Upper lobe of left lung (tissue), 6 donors: Measurements from ENCODE around the gene FLG. TPM values are rescaled to one million over a fixed set of nuclear protein-coding genes. Genes with fewer than 3 reads are reported as not detected.
A peak's percentile ranks its signal among the peaks of the same experiment; 100 is the strongest.
"Not testable (repeated sequence)": the region's sequence is repeated elsewhere in the genome, so short reads cannot be mapped to it uniquely, and the experiment has no call there.

Experiments
- ATAC-seq, 2 donors: fragments of 200-7000 bp; cut with Tn5 transposase; one replicate each; pipeline ENCODE4 v1.9.1; 2022; ENCODE audit warnings: mild to moderate bottlenecking in 2 of 2, moderate library complexity in 2 of 2; ENCODE audit not compliant: low FRiP score in 2 of 2
- DNase-seq, 2 donors: peaks; one replicate each; pipeline ENCODE4 v3.0.0-alpha.2; 2019 to 2020
- H3K27ac ChIP-seq, 4 donors: fragments of 200-600 bp; sonication (generic); one replicate each; pipeline ENCODE4 v1.5.1; 2016 to 2019
- H3K27me3 ChIP-seq, 4 donors: fragments of 200-600 bp; sonication (generic); one replicate each; pipeline ENCODE4 v1.5.1; 2017 to 2019
- H3K36me3 ChIP-seq, 4 donors: fragments of 200-600 bp; sonication (generic); one replicate each; pipeline ENCODE4 v1.5.1; 2016 to 2019
- H3K4me1 ChIP-seq, 4 donors: fragments of 200-600 bp; sonication (generic); one replicate each; pipeline ENCODE4 v1.5.1; 2018 to 2019
- H3K4me3 ChIP-seq, 4 donors: fragments of 200-600 bp; sonication (generic); one replicate each; pipeline ENCODE4 v1.5.1; 2017 to 2019; ENCODE audit warnings: mild to moderate bottlenecking in 2 of 4, moderate library complexity in 1 of 4
- H3K9me3 ChIP-seq, 4 donors: fragments of 200-600 bp; sonication (generic); one replicate each; pipeline ENCODE4 v1.5.1; 2018 to 2019
- CTCF ChIP-seq, 6 experiments: fragments of 450-650 bp in 4 of 6; fragments of 200-600 bp in 2 of 6; sonication (generic) in 2 of 6; IDR thresholded peaks; one replicate each; pipeline ENCODE4 v1.5.1; 2016 to 2019; ENCODE audit warnings: antibody characterized with exemption in 6 of 6
- EP300 ChIP-seq, 4 donors: sonication (generic); formaldehyde crosslinking; IDR thresholded peaks; one replicate each; pipeline ENCODE4 v1.5.1; 2017; ENCODE audit warnings: antibody characterized with exemption in 4 of 4, control low read depth in 2 of 4
- POLR2A ChIP-seq, 4 donors: fragments of 450-650 bp; IDR thresholded peaks; one replicate each; pipeline ENCODE4 v1.5.1; 2016 to 2017; ENCODE audit warnings: antibody characterized with exemption in 4 of 4, mild to moderate bottlenecking in 2 of 4
- POLR2AphosphoS5 ChIP-seq, 2 donors: sonication (generic); formaldehyde crosslinking; IDR thresholded peaks; one replicate each; pipeline ENCODE4 v1.5.1; 2017; ENCODE audit warnings: antibody characterized with exemption in 2 of 2
- WGBS, 2 donors: methylation state at CpG; one replicate each; pipeline ENCODE4 v1.1.5; 2017 to 2018; 5-methylcytosine and 5-hydroxymethylcytosine counted together
- total RNA-seq, 6 donors: library from RNA; depleted of rRNA in 4 of 6; stranded (reverse); fragments of >200 nt in 4 of 6; gene quantifications; one replicate each; pipeline versions ENCODE4 v1.1.0 to v1.2.1, GENCODE V29; 2016 to 2021
- donor health status: DM: no; HTN: no; CAD: no; lungs with moderate emphysema.
- donor health status: DM: no; HTN: yes; CAD: no; lungs with severe emphysema.

FLG gene
- total RNA-seq, 6 donors from 2014 or later, result not detected

DNA sequence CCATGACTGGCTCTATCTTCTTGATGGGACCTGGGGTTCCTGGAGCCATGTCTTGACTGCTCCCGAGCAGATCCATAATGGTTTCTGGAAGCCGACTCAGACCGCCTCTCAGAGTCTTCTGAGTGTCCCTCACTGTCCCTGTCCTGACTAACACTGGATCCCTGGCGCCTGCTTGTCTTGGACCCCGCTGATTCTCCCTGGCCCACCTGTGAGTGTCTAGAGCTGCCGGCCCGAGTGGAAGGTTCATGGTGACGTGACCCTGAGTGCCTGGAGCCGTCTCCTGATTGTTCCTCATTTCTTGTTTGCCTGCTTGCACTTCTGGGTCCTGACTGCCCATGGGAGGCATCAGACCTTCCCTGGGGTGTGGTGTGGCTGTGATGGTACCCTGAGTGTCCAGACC, 15.1 kb downstream of the FLG start:
- TF ChIP-seq POLR2A (IDR thresholded peaks at IDR 0.05) (no peak), EP300 (IDR thresholded peaks at IDR 0.05) (no peak), POLR2AphosphoS5 (IDR thresholded peaks at IDR 0.05) (no peak), CTCF (IDR thresholded peaks at IDR 0.05) (no peak)
- Histone ChIP-seq H3K36me3 (no peaks in the 10 kb centered on the region), H3K27me3 (no peaks in the 10 kb centered on the region), H3K27ac (no peak overlapping the region), H3K4me3 (no peak overlapping the region), H3K9me3 (no peaks in the 10 kb centered on the region), H3K4me1 (no peaks in the 10 kb centered on the region)
- ATAC-seq (no peak), DNase-seq (no peak)
- WGBS, 2 donors, result 95% methylated on average over 8 to 9 of the region's 9 CpGs

DNA sequence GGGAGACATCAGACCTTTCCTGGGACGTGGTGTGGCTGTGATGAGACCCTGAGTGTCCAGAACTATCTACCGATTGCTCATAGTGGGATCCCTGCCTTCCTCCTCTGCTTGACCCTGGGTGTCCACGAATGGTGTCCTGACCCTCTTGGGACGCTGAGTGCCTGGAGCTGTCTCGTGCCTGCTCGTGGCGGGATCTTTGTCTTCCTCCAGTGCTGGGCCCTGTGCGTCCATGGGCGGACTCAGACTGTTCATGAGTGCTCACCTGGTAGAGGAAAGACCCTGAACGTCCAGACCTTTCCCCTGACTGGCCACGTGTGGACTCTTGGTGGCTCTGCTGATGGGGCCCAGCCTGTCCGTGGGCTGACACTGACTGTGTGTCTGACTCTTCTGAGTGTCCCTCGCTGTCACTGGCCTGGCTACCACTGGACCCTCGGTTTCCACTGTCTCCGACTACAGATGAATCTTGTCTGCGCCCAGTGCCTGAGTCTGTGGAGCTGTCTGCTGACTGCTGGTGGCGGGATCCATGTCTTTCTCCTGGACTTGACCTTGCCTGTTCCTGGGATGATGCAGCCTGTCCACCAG, 15.6 kb downstream of the FLG start:
- H3K36me3 ChIP-seq, H3K27ac ChIP-seq, H3K27me3 ChIP-seq, H3K4me3 ChIP-seq, H3K9me3 ChIP-seq, H3K4me1 ChIP-seq, ATAC-seq: not testable (repeated sequence)
- peak in 1 of 2 donors; percentile 24 for DNase-seq
- 79 to 95% methylated on average over 9 to 17 of the region's 17 CpGs for WGBS, 2 donors

- H3K27ac ChIP-seq, H3K4me3 ChIP-seq, H3K36me3 ChIP-seq, H3K9me3 ChIP-seq, ATAC-seq, H3K4me1 ChIP-seq, H3K27me3 ChIP-seq: not testable (repeated sequence)
- WGBS, 2 donors, result 94 to 98% methylated on average over 6 of the region's 7 CpGs
- DNase-seq, result peak in 1 of 2 donors; percentile 14
Measured at GRCh38 chr1:152308758-152309157, 16.3 kb downstream of the FLG start.

DNA sequence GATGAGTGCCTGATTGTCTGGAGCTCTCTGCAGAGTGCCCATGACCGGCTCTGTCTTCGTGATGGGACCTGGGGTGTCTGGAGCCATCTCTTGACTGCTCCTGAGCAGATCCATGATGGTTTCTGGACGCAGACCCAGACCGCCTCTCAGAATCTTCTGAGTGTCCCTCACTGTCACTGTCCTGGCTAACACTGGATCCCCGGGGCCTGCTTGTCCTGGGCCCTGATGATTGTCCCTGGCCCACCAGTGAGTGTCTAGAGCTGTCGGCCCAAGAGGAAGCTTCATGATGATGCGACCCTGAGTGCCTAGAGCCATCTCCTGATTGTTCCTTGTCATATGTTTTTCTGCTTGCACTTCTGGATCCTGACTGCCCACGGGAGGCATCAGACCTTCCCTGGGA, 17.1 kb downstream of the FLG start:
- ATAC-seq, H3K4me3 ChIP-seq, H3K27me3 ChIP-seq, H3K9me3 ChIP-seq, H3K36me3 ChIP-seq, H3K27ac ChIP-seq, H3K4me1 ChIP-seq: not testable (repeated sequence)
- WGBS, 2 donors, result 87 to 94% methylated on average over 5 to 6 of the region's 8 CpGs
- peak in 1 of 2 donors; percentile 14 for DNase-seq

DNA sequence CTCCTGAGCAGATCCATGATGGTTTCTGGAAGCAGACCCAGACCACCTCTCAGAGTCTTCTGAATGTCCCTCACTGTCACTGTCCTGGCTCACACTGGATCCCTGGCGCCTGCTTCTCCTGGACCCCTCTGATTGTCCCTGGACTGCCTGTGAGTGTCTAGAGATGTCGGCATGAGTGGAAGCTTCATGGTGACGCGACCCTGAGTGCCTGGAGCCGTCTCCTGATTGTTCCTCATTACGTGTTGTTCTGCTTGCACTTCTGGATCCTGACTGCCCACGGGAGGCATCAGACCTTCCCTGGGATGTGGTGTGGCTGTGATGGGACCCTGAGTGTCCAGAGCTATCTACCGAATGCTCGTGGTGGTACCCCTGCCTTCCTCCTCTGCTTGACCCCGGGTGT, 18.9 kb downstream of the FLG start:
- not testable (repeated sequence) for H3K9me3 ChIP-seq, H3K27ac ChIP-seq, H3K36me3 ChIP-seq, H3K4me3 ChIP-seq, H3K4me1 ChIP-seq, DNase-seq, ATAC-seq, H3K27me3 ChIP-seq
- 89 to 100% methylated on average over 1 to 10 of the region's 10 CpGs for WGBS, 2 donors

DNA sequence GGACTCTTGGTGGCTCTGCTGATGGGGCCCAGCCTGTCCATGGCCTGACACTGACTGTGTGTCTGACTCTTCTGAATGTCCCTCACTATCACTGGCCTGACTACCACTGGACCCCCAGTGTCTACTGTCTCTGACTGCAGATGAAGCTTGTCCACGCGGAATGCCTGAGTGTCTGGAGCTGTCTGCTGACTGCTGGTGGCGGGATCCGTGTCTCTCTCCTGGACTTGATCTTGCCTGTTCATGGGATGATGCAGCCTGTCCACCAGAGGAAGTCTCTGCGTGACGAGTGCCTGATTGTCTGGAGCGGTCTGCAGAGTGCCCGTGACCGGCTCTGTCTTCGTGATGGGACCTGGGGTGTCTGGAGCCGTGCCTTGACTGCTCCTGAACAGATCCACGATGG, 20.3 kb downstream of the FLG start:
- not testable (repeated sequence) for H3K4me1 ChIP-seq, H3K36me3 ChIP-seq, H3K9me3 ChIP-seq, H3K4me3 ChIP-seq, H3K27ac ChIP-seq, H3K27me3 ChIP-seq, ATAC-seq
- DNase-seq, result peak in 1 of 2 donors; percentile 26
- 99 to 100% methylated on average over 1 to 12 of the region's 12 CpGs for WGBS, 2 donors

DNA sequence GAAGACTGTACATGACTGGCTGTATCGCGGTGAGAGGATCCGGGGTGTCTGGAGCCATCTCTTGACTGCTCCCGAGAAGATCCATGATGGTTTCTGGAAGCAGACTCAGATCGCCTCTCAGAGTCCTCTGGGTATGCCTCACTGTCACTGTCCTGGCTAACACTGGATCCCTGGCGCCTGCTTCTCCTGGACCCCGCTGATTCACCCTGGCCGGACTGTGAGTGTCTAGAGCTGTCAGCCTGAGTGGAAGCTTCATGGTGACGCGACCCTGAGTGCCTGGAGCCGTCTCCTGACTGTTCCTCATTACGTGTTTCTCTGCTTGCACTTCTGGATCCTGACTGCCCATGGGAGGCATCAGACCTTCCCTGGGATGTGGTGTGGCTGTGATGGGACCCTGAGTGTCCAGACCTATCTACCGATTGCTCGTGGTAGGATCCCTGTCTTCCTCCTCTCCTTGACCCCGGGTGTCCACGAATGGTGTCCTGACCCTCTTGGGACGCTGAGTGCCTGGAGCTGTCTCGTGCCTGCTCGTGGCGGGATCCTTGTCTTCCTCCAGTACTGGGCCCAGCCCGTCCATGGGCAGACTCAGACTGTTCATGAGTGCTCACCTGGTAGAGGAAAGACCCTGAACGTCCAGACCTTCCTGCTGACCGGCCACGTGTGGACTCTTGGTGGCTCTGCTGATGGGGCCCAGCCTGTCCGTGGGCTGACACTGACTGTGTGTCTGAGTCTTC, 21.7 kb downstream of the FLG start:
- ATAC-seq, H3K27ac ChIP-seq, H3K9me3 ChIP-seq, H3K36me3 ChIP-seq, H3K4me1 ChIP-seq, H3K4me3 ChIP-seq, H3K27me3 ChIP-seq: not testable (repeated sequence)
- peak; percentile 18 to 35 for DNase-seq
- WGBS, 2 donors, result 90 to 97% methylated on average over 19 to 24 of the region's 25 CpGs

DNA sequence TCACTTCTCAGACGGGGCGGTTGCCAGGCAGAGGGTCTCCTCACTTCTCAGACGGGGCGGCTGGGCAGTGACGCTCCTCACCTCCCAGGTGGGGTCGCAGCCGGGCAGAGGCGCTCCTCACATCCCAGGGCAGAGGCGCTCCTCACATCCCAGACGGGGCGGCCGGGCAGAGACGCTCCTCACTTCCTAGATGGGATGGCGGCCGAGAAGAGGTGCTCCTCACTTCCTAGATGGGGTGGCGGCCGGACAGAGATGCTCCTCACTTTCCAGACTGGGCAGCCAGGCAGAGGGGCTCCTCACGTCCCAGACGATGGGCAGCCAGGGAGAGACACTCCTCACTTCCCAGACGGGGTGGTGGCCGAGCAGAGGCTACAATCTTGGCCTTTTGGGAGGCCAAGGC, 68.6 kb downstream of the FLG start:
- not testable (repeated sequence) for H3K4me3 ChIP-seq, H3K27ac ChIP-seq, H3K27me3 ChIP-seq, H3K36me3 ChIP-seq, ATAC-seq, H3K4me1 ChIP-seq
- 92 to 93% methylated on average over 5 to 14 of the region's 21 CpGs for WGBS, 2 donors
- peaks cover 0 to 10% (median 6%) of the 10 kb centered on the region in 4 donors for H3K9me3 ChIP-seq
- peak in 1 of 2 donors; percentile 52 for DNase-seq

Other genes with a start within 250 kb of the FLG start
- gene TCHHL1, start 236.2 kb downstream of the FLG start, total RNA-seq, result not detected
- 1 to 10 TPM in 1 of 6 donors, under 1 TPM in 3, not detected in 2; 0.15 to 1.0 (median 0.24) TPM for gene TCHH, start 209.8 kb downstream of the FLG start, total RNA-seq
- not detected for gene RPTN, start 166.0 kb downstream of the FLG start, total RNA-seq
- gene HRNR, start 101.0 kb downstream of the FLG start, total RNA-seq, result not detected
- gene FLG2, start 34.8 kb upstream of the FLG start, total RNA-seq, result not detected
- not detected for gene CRNN, start 89.0 kb upstream of the FLG start, total RNA-seq
- not detected for gene LCE5A, start 185.6 kb upstream of the FLG start, total RNA-seq
- not detected for gene CRCT1, start 189.2 kb upstream of the FLG start, total RNA-seq
- not detected for gene LCE3E, start 241.5 kb upstream of the FLG start, total RNA-seq